ENCODE results near the gene SYT13. TPM values are rescaled to one million over a fixed set of nuclear protein-coding genes. Genes with fewer than 3 reads are reported as not detected.

The SYT13 gene
- total and polyA plus RNA-seq, 2 donors (not counting 3 experiments of a cell fraction or from before 2014, with no cell fraction given), result not detected

DNA sequence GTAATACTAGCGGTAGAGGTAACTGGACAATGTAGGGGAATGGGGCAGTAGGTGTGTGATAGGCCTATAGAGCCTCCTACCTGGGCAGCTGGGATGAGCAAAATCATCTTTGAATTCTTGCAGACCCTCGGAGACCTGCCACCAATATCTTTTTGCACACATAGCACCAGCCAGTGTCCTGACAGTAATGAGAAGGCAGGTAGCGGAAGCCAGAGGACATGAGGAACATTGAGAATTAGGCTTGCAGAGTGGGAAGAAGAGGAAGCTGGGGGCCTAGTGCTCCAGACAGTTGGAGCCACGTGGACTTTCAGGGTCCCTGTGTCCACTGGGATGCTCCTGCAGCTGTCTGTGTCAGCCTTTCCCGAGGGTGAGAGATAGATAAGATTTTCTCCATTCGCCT, 17.2 kb upstream of the SYT13 start:
- Histone ChIP-seq H3K79me2 (ENCODE audit: control insufficient read depth, insufficient read depth, low read length) (no peaks in the 10 kb centered on the region), H3K9me3 (replicated peaks; ENCODE audit: control insufficient read depth, insufficient read depth, low read length) (no peaks in the 10 kb centered on the region), H3K4me2 (ENCODE audit: insufficient read depth, low read length) (no peak overlapping the region), H3K9ac (replicated peaks; ENCODE audit: extremely low read depth, insufficient read depth, low read length) (no peak overlapping the region), H2AFZ (ENCODE audit: low read depth, low read length) (no peak overlapping the region), H3K4me3 (replicated peaks in 1 of 3; ENCODE audit: insufficient read depth in 1 of 3, low read depth in 1 of 3, low read length in 3 of 3) (no peak overlapping the region), H4K20me1 (replicated peaks; ENCODE audit: control insufficient read depth, extremely low read depth, insufficient read depth, low read length) (no peaks in the 10 kb centered on the region), H3K36me3 (ENCODE audit: control insufficient read depth in 2 of 2, extremely low read depth in 1 of 2, insufficient read depth in 2 of 2, low read length in 2 of 2) (no peaks in the 10 kb centered on the region), H3K27me3 (ENCODE audit: control insufficient read depth in 2 of 2, insufficient read depth in 2 of 2, low read length in 2 of 2) (peaks cover 0 to 5% of the 10 kb centered on the region in 2 experiments), H3K4me1 (ENCODE audit: control insufficient read depth, extremely low read depth, insufficient read depth, low read length) (no peaks in the 10 kb centered on the region), H3K9me1 (replicated peaks; ENCODE audit: control insufficient read depth, extremely low read depth, insufficient read depth, low read length) (no peaks in the 10 kb centered on the region), H3K27ac (ENCODE audit: insufficient read depth, low read depth, low read length) (no peak overlapping the region)
- ChIA-PET CTCF (no interaction called here), POLR2A (no interaction called here)
- no TSS peak for BruUV-seq (replicated peaks)
- intact Hi-C loops (cut with micrococcal nuclease) (no loop called here), dilution Hi-C loops (cut with MboI; ENCODE audit: extremely low pct_ligation_motif_present, low sequenced_read_pairs) (no loop called here)
- FAIRE-seq (no peak), DNase-seq (ENCODE audit: low read depth, low spot score) (no peak)
- TF ChIP-seq, protein P1, sequence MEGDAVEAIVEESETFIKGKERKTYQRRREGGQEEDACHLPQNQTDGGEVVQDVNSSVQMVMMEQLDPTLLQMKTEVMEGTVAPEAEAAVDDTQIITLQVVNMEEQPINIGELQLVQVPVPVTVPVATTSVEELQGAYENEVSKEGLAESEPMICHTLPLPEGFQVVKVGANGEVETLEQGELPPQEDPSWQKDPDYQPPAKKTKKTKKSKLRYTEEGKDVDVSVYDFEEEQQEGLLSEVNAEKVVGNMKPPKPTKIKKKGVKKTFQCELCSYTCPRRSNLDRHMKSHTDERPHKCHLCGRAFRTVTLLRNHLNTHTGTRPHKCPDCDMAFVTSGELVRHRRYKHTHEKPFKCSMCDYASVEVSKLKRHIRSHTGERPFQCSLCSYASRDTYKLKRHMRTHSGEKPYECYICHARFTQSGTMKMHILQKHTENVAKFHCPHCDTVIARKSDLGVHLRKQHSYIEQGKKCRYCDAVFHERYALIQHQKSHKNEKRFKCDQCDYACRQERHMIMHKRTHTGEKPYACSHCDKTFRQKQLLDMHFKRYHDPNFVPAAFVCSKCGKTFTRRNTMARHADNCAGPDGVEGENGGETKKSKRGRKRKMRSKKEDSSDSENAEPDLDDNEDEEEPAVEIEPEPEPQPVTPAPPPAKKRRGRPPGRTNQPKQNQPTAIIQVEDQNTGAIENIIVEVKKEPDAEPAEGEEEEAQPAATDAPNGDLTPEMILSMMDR (IDR thresholded peaks at IDR 0.05; ENCODE audit: extremely low read depth in 1 of 2, insufficient read depth in 1 of 2, low read depth in 1 of 2, low read length in 2 of 2), result no peak
- TF ChIP-seq, protein P2, sequence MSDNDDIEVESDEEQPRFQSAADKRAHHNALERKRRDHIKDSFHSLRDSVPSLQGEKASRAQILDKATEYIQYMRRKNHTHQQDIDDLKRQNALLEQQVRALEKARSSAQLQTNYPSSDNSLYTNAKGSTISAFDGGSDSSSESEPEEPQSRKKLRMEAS (IDR thresholded peaks at IDR 0.05; ENCODE audit: insufficient read depth, insufficient read length), result no peak
- no peak for TF ChIP-seq MYC (IDR thresholded peaks at IDR 0.05; ENCODE audit: low read depth, low read length)
- no peak for TF ChIP-seq POLR2AphosphoS5 (IDR thresholded peaks at IDR 0.05; ENCODE audit: insufficient read depth, low read depth, low read length)
- TF ChIP-seq JUN (IDR thresholded peaks at IDR 0.05; ENCODE audit: borderline replicate concordance, insufficient read depth, insufficient read length, low read depth), result no peak
- no peak for TF ChIP-seq POLR2A (IDR thresholded peaks at IDR 0.05; ENCODE audit: low read depth, low read length)
- TF ChIP-seq FOS (IDR thresholded peaks at IDR 0.05; ENCODE audit: borderline replicate concordance, insufficient read depth, low read length), result no peak
- no peak for TF ChIP-seq GATA2 (IDR thresholded peaks at IDR 0.05; ENCODE audit: insufficient read depth, insufficient read length, low read depth, low read length)
- no peak for TF ChIP-seq EZH2 (IDR thresholded peaks at IDR 0.05; ENCODE audit: borderline replicate concordance, low read depth, low read length, severe bottlenecking)
